Prostate gland (tissue), 2 donors: ENCODE data around the gene IRF9.

ENCODE experiments used
- CTCF ChIP-seq, 4 experiments: fragments of 200-600 bp in 2 of 4; fragments of 450-650 bp in 2 of 4; sonication (generic) in 2 of 4; IDR thresholded peaks; 1 replicate in 3 of 4; 2 replicates in 1 of 4; pipeline ENCODE4 v1.5.1; 2016 to 2019; ENCODE audit warnings: antibody characterized with exemption in 4 of 4, mild to moderate bottlenecking in 2 of 4, moderate library complexity in 2 of 4
- POLR2AphosphoS5 ChIP-seq: sonication (generic); formaldehyde crosslinking; IDR thresholded peaks from one replicate; pipeline ENCODE4 v1.6.1; 2017; ENCODE audit warnings: antibody characterized with exemption

DNA sequence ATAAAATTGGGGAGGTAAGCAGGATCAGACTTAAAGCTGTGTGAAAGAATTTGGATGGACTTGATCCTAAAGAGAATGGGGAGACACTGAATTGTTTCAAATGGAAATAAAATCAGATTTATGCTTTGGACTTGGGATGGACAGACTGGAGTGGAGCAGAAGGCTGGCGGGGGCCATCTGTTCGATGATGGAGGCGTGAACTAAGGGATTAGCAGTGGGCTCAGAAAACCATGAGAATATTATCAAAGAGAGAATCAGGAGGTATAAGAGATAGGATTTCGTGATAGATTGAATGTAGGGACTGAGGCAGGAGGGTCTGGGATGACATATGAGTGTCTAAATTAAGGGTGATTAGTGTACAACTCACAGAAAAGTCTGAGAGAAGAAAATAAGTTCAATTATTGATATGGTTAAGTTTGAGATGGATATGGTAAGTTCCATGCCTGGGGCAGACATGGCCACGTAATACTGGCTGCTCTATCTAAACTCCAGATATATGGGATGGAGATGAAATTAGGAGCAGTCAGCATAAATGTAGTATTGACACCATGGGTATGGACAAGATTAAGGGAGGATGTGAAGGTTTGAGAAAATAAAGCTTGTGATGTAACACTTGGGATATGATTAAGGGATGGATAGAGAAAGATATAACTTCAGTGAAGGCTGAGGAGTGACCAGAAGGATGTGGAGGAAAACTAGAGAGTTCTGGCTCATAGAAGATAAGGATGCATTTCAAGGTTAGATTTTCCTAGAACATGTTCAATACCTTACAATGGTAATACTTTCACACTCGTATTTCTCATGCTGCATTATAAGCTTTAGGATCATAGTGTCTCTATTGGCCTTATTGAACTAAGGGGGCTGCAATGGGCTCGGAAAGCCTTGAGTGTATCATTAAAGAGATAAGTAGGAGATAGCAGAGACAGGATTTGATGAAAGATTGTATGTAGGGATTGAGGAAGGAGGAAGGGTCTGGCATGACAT lies 43.4 kb downstream of the IRF9 start:
- TF ChIP-seq CTCF (IDR thresholded peaks at IDR 0.05) (no peak), POLR2AphosphoS5 (no peak)
